Stimulated activated CD4-positive, alpha-beta T cell treated with anti-CD3 and anti-CD28 coated beads, Interleukin-2, amount 100 ng/mL, for 24 hours (primary cell): ENCODE data around the gene FSTL4.

Experiments
- DNase-seq, 2 donors: peaks; one replicate each; pipeline ENCODE4 v3.0.0-alpha.2; 2020

FSTL4 gene

GRCh38 chr5:133400120-133400519, 212.2 kb downstream of the FSTL4 start:
- no peak for DNase-seq

GRCh38 chr5:133399247-133399891, 213.0 kb downstream of the FSTL4 start:
- DNase-seq = no peak

GRCh38 chr5:133398646-133399101, 213.7 kb downstream of the FSTL4 start:
- peak; percentile 50 to 66 for DNase-seq

GRCh38 chr5:133397990-133398645, 214.2 kb downstream of the FSTL4 start:
- DNase-seq = no peak

- DNase-seq = no peak
Measured at GRCh38 chr5:133397348-133397747, 215.0 kb downstream of the FSTL4 start.

- no peak for DNase-seq
Measured at GRCh38 chr5:133396814-133397213, 215.5 kb downstream of the FSTL4 start.

GRCh38 chr5:133396187-133396741, 216.1 kb downstream of the FSTL4 start:
- DNase-seq = no peak

GRCh38 chr5:133395207-133395606, 217.1 kb downstream of the FSTL4 start:
- DNase-seq = peak in 1 of 2 donors; percentile 3

GRCh38 chr5:133394477-133394817, 217.9 kb downstream of the FSTL4 start:
- DNase-seq = peak in 1 of 2 donors; percentile 10

GRCh38 chr5:133393776-133394476, 218.4 kb downstream of the FSTL4 start:
- DNase-seq = peak in 1 of 2 donors; percentile 12

- DNase-seq = no peak
Measured at GRCh38 chr5:133392448-133392847, 219.9 kb downstream of the FSTL4 start.

- peak in 1 of 2 donors; percentile 4 for DNase-seq
Measured at GRCh38 chr5:133391354-133392136, 220.8 kb downstream of the FSTL4 start.

GRCh38 chr5:133390416-133391353, 221.7 kb downstream of the FSTL4 start:
- peak in 1 of 2 donors; percentile 9 for DNase-seq

GRCh38 chr5:133389066-133389590, 223.2 kb downstream of the FSTL4 start:
- DNase-seq = peak in 1 of 2 donors; percentile 1

GRCh38 chr5:133387621-133388020, 224.7 kb downstream of the FSTL4 start:
- no peak for DNase-seq

- DNase-seq = peak in 1 of 2 donors; percentile 7
Measured at GRCh38 chr5:133387091-133387490, 225.2 kb downstream of the FSTL4 start.

GRCh38 chr5:133386662-133387061, 225.7 kb downstream of the FSTL4 start:
- peak in 1 of 2 donors; percentile 16 for DNase-seq

GRCh38 chr5:133385346-133385745, 227.0 kb downstream of the FSTL4 start:
- peak in 1 of 2 donors; percentile 9 for DNase-seq

- DNase-seq = peak in 1 of 2 donors; percentile 8
Measured at GRCh38 chr5:133384903-133385302, 227.4 kb downstream of the FSTL4 start.

GRCh38 chr5:133384120-133384855, 228.1 kb downstream of the FSTL4 start:
- DNase-seq = peak in 1 of 2 donors; percentile 9

- no peak for DNase-seq
Measured at GRCh38 chr5:133383580-133383939, 228.8 kb downstream of the FSTL4 start.
